GM23338 (cell line): ENCODE results near the gene MGAT5. TPM values are rescaled to one million over a fixed set of nuclear protein-coding genes. Genes with fewer than 3 reads are reported as not detected.

Experiments used
- ATAC-seq: fragments of 200-7000 bp; cut with Tn5 transposase; 3 replicates; pipeline ENCODE4 v1.9.1; 2020
- DNase-seq: peaks from one replicate; pipeline ENCODE4 v3.0.0-alpha.2; 2015; ENCODE audit warnings: low spot score
- H2AFZ ChIP-seq: fragments of 200-600 bp; sonication (generic); 2 replicates; pipeline ENCODE4 v1.8.0; 2016; ENCODE audit warnings: antibody characterized with exemption, mild to moderate bottlenecking, moderate library complexity
- H3F3A ChIP-seq: fragments of 200-600 bp; sonication (generic); replicated peaks from 2 replicates; pipeline ENCODE4 v1.8.0; 2017; ENCODE audit warnings: antibody characterized with exemption, mixed run types, low read depth
- H3K27ac ChIP-seq: fragments of 200-600 bp; sonication (generic); 2 replicates; pipeline ENCODE4 v1.6.1; 2016; ENCODE audit warnings: low read depth
- H3K27me3 ChIP-seq: fragments of 200-600 bp; sonication (generic); 2 replicates; pipeline ENCODE4 v1.8.0; 2016; ENCODE audit warnings: mild to moderate bottlenecking, mixed run types, moderate library complexity; ENCODE audit not compliant: insufficient read depth
- H3K36me3 ChIP-seq: fragments of 200-600 bp; sonication (generic); 2 replicates; pipeline ENCODE4 v1.8.0; 2016; ENCODE audit warnings: mild to moderate bottlenecking; ENCODE audit not compliant: insufficient read depth
- H3K4me1 ChIP-seq: fragments of 200-600 bp; sonication (generic); 2 replicates; pipeline ENCODE4 v1.8.0; 2016; ENCODE audit warnings: mild to moderate bottlenecking, moderate library complexity; ENCODE audit not compliant: insufficient read depth
- H3K4me2 ChIP-seq: fragments of 200-600 bp; sonication (generic); 2 replicates; pipeline ENCODE4 v1.7.1; 2017; ENCODE audit warnings: mixed run types
- H3K4me3 ChIP-seq: fragments of 200-600 bp; sonication (generic); 2 replicates; pipeline ENCODE4 v1.6.1; 2016; ENCODE audit warnings: mixed run types
- H3K79me2 ChIP-seq: fragments of 200-600 bp; sonication (generic); replicated peaks from 2 replicates; pipeline ENCODE4 v1.8.0; 2017; ENCODE audit warnings: mild to moderate bottlenecking; ENCODE audit not compliant: insufficient read depth
- H3K9me2 ChIP-seq: fragments of 200-600 bp; sonication (generic); 2 replicates; pipeline ENCODE4 v1.8.0; 2017; ENCODE audit not compliant: insufficient read depth
- H4K20me1 ChIP-seq: fragments of 200-600 bp; sonication (generic); replicated peaks from 2 replicates; pipeline ENCODE4 v1.8.0; 2017; ENCODE audit warnings: mild to moderate bottlenecking; ENCODE audit not compliant: insufficient read depth
- H3K27ac Mint-ChIP-seq: 2 replicates; pipeline ENCODE4 v1.8.0; 2020; ENCODE audit warnings: inconsistent platforms, mild to moderate bottlenecking, moderate library complexity, mixed read lengths
- H3K27me3 Mint-ChIP-seq: 3 replicates; pipeline ENCODE4 v1.8.0; 2022; ENCODE audit warnings: low read depth, mild to moderate bottlenecking, moderate library complexity, mixed read lengths, inconsistent platforms; ENCODE audit not compliant: insufficient read depth, poor library complexity
- H3K36me3 Mint-ChIP-seq: 3 replicates; pipeline ENCODE4 v1.8.0; 2021; ENCODE audit warnings: low read depth, mild to moderate bottlenecking, inconsistent platforms, moderate library complexity, mixed read lengths
- H3K4me1 Mint-ChIP-seq: 3 replicates; pipeline ENCODE4 v1.8.0; 2020; ENCODE audit warnings: mild to moderate bottlenecking, inconsistent platforms, mixed read lengths
- H3K4me3 Mint-ChIP-seq: 3 replicates; pipeline ENCODE4 v1.8.0; 2021; ENCODE audit warnings: moderate library complexity, mild to moderate bottlenecking, inconsistent platforms, mixed read lengths
- H3K9me3 Mint-ChIP-seq: 3 replicates; pipeline ENCODE4 v1.8.0; 2020; ENCODE audit warnings: moderate library complexity, mild to moderate bottlenecking, inconsistent platforms, mixed read lengths
- CREB1 ChIP-seq: fragments of 250-450 bp; sonication (Bioruptor Pico); IDR thresholded peaks from 2 replicates; pipeline ENCODE4 v1.5.0; 2020; ENCODE audit warnings: low read depth, mild to moderate bottlenecking, moderate library complexity
- ETS1 ChIP-seq: IDR thresholded peaks from 2 replicates; pipeline ENCODE4 v1.6.1; 2016; ENCODE audit warnings: antibody characterized with exemption
- EZH2 ChIP-seq: fragments of 200-600 bp; sonication (generic); IDR thresholded peaks from one replicate; pipeline ENCODE4 v1.8.0; 2017; ENCODE audit warnings: antibody characterized with exemption, mild to moderate bottlenecking, low read depth; ENCODE audit not compliant: unreplicated experiment
- JUNB ChIP-seq: IDR thresholded peaks from one replicate; pipeline ENCODE4 v1.6.1; 2016; ENCODE audit warnings: antibody characterized with exemption; ENCODE audit not compliant: unreplicated experiment
- POLR2AphosphoS5 ChIP-seq: IDR thresholded peaks from 2 replicates; pipeline ENCODE4 v1.6.1; 2016; ENCODE audit warnings: antibody characterized with exemption, low read depth
- ZNF114 ChIP-seq: fragments of 250-450 bp; sonication (Bioruptor Pico); IDR thresholded peaks from 2 replicates; pipeline ENCODE4 v1.5.0; 2020; ENCODE audit warnings: mild to moderate bottlenecking, moderate library complexity
- ZNF331 ChIP-seq: fragments of 250-450 bp; sonication (Bioruptor Pico); IDR thresholded peaks from 2 replicates; pipeline ENCODE4 v1.5.0; 2020; ENCODE audit warnings: low read depth, mild to moderate bottlenecking, moderate library complexity
- polyA plus RNA-seq: library from polyadenylated mRNA; unstranded; fragments of >200 nt; fragmentation: Nextera tagmentation; extraction: Ambion mirVana; gene quantifications from 2 replicates; pipeline ENCODE4 v1.2.1, GENCODE V29; 2016
- total RNA-seq: library from RNA; depleted of rRNA; stranded (reverse); fragments of >200 nt; shearing (Covaris generic); gene quantifications from 2 replicates; pipeline ENCODE4 v1.2.3, GENCODE V29; 2014
- TF ChIP-seq, protein P1 (sequence below), 2 experiments: fragments of 200-600 bp in 1 of 2; sonication (generic) in 1 of 2; conservative IDR thresholded peaks; 2 replicates each; pipeline versions ENCODE4 v1.5.1 to v1.6.1; 2016 to 2017; ENCODE audit warnings: antibody characterized with exemption in 2 of 2, low read depth in 2 of 2, mild to moderate bottlenecking in 2 of 2, moderate library complexity in 1 of 2
- TF ChIP-seq, protein P2 (sequence below): IDR thresholded peaks from one replicate; pipeline ENCODE4 v1.6.1; 2018; ENCODE audit warnings: antibody characterized with exemption; ENCODE audit not compliant: unreplicated experiment
- TF ChIP-seq, protein P3 (sequence below): fragments of 250-450 bp; sonication (Bioruptor Pico); IDR thresholded peaks from 2 replicates; pipeline ENCODE4 v1.5.0; 2020; ENCODE audit warnings: mild to moderate bottlenecking, moderate library complexity

MGAT5 gene
- total and polyA plus RNA-seq, 2 experiments from 2014 or later: 4.6 to 27.6 TPM

- Histone ChIP-seq H4K20me1 (peaks cover 13% of the 10 kb centered on the region), H3K27me3 (no peaks in the 10 kb centered on the region), H3K36me3 (no peaks in the 10 kb centered on the region), H3K27ac (no peak overlapping the region), H3K4me3 (no peak overlapping the region), H2AFZ (no peak overlapping the region), H3K4me2 (no peak overlapping the region), H3K4me1 (peaks cover 29% of the 10 kb centered on the region), H3K79me2 (peaks cover 71% of the 10 kb centered on the region), H3F3A (no peaks in the 10 kb centered on the region), H3K9me2 (peaks cover 6% of the 10 kb centered on the region; the same call in 1 of the 2 replicates)
- Mint-ChIP-seq H3K27me3 (no peaks in the 10 kb centered on the region), H3K9me3 (no peaks in the 10 kb centered on the region), H3K4me3 (no peak overlapping the region), H3K27ac (no peak overlapping the region), H3K4me1 (peaks cover 42% of the 10 kb centered on the region), H3K36me3 (peaks cover 4% of the 10 kb centered on the region; the same call in 2 of the 3 replicates)
- TF ChIP-seq CREB1 (CRISPR knock-in tag) (no peak), JUNB (no peak), POLR2AphosphoS5 (no peak), ZNF114 (CRISPR knock-in tag) (no peak), ETS1 (no peak), ZNF331 (CRISPR knock-in tag) (no peak), EZH2 (no peak)
- TF ChIP-seq, protein P1, sequence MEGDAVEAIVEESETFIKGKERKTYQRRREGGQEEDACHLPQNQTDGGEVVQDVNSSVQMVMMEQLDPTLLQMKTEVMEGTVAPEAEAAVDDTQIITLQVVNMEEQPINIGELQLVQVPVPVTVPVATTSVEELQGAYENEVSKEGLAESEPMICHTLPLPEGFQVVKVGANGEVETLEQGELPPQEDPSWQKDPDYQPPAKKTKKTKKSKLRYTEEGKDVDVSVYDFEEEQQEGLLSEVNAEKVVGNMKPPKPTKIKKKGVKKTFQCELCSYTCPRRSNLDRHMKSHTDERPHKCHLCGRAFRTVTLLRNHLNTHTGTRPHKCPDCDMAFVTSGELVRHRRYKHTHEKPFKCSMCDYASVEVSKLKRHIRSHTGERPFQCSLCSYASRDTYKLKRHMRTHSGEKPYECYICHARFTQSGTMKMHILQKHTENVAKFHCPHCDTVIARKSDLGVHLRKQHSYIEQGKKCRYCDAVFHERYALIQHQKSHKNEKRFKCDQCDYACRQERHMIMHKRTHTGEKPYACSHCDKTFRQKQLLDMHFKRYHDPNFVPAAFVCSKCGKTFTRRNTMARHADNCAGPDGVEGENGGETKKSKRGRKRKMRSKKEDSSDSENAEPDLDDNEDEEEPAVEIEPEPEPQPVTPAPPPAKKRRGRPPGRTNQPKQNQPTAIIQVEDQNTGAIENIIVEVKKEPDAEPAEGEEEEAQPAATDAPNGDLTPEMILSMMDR (conservative IDR thresholded peaks at IDR 0.05; ENCODE audit: low read depth in 2 of 2): no peak
- TF ChIP-seq, protein P2, sequence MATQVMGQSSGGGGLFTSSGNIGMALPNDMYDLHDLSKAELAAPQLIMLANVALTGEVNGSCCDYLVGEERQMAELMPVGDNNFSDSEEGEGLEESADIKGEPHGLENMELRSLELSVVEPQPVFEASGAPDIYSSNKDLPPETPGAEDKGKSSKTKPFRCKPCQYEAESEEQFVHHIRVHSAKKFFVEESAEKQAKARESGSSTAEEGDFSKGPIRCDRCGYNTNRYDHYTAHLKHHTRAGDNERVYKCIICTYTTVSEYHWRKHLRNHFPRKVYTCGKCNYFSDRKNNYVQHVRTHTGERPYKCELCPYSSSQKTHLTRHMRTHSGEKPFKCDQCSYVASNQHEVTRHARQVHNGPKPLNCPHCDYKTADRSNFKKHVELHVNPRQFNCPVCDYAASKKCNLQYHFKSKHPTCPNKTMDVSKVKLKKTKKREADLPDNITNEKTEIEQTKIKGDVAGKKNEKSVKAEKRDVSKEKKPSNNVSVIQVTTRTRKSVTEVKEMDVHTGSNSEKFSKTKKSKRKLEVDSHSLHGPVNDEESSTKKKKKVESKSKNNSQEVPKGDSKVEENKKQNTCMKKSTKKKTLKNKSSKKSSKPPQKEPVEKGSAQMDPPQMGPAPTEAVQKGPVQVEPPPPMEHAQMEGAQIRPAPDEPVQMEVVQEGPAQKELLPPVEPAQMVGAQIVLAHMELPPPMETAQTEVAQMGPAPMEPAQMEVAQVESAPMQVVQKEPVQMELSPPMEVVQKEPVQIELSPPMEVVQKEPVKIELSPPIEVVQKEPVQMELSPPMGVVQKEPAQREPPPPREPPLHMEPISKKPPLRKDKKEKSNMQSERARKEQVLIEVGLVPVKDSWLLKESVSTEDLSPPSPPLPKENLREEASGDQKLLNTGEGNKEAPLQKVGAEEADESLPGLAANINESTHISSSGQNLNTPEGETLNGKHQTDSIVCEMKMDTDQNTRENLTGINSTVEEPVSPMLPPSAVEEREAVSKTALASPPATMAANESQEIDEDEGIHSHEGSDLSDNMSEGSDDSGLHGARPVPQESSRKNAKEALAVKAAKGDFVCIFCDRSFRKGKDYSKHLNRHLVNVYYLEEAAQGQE: no peak
- TF ChIP-seq, protein P3, sequence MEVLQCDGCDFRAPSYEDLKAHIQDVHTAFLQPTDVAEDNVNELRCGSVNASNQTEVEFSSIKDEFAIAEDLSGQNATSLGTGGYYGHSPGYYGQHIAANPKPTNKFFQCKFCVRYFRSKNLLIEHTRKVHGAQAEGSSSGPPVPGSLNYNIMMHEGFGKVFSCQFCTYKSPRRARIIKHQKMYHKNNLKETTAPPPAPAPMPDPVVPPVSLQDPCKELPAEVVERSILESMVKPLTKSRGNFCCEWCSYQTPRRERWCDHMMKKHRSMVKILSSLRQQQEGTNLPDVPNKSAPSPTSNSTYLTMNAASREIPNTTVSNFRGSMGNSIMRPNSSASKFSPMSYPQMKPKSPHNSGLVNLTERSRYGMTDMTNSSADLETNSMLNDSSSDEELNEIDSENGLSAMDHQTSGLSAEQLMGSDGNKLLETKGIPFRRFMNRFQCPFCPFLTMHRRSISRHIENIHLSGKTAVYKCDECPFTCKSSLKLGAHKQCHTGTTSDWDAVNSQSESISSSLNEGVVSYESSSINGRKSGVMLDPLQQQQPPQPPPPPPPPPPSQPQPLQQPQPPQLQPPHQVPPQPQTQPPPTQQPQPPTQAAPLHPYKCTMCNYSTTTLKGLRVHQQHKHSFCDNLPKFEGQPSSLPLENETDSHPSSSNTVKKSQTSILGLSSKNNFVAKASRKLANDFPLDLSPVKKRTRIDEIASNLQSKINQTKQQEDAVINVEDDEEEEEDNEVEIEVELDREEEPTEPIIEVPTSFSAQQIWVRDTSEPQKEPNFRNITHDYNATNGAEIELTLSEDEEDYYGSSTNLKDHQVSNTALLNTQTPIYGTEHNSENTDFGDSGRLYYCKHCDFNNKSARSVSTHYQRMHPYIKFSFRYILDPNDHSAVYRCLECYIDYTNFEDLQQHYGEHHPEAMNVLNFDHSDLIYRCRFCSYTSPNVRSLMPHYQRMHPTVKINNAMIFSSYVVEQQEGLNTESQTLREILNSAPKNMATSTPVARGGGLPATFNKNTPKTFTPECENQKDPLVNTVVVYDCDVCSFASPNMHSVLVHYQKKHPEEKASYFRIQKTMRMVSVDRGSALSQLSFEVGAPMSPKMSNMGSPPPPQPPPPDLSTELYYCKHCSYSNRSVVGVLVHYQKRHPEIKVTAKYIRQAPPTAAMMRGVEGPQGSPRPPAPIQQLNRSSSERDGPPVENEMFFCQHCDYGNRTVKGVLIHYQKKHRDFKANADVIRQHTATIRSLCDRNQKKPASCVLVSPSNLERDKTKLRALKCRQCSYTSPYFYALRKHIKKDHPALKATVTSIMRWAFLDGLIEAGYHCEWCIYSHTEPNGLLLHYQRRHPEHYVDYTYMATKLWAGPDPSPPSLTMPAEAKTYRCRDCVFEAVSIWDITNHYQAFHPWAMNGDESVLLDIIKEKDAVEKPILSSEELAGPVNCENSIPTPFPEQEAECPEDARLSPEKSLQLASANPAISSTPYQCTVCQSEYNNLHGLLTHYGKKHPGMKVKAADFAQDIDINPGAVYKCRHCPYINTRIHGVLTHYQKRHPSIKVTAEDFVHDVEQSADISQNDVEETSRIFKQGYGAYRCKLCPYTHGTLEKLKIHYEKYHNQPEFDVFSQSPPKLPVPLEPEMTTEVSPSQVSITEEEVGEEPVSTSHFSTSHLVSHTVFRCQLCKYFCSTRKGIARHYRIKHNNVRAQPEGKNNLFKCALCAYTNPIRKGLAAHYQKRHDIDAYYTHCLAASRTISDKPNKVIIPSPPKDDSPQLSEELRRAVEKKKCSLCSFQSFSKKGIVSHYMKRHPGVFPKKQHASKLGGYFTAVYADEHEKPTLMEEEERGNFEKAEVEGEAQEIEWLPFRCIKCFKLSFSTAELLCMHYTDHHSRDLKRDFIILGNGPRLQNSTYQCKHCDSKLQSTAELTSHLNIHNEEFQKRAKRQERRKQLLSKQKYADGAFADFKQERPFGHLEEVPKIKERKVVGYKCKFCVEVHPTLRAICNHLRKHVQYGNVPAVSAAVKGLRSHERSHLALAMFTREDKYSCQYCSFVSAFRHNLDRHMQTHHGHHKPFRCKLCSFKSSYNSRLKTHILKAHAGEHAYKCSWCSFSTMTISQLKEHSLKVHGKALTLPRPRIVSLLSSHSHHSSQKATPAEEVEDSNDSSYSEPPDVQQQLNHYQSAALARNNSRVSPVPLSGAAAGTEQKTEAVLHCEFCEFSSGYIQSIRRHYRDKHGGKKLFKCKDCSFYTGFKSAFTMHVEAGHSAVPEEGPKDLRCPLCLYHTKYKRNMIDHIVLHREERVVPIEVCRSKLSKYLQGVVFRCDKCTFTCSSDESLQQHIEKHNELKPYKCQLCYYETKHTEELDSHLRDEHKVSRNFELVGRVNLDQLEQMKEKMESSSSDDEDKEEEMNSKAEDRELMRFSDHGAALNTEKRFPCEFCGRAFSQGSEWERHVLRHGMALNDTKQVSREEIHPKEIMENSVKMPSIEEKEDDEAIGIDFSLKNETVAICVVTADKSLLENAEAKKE (CRISPR knock-in tag): no peak
- no peak for DNase-seq
- no peak for ATAC-seq
These were observed 35.9 kb upstream of the MGAT5 start for GRCh38 chr2:134217924-134218323.
